ENCODE results near the gene GAB4.

DNA sequence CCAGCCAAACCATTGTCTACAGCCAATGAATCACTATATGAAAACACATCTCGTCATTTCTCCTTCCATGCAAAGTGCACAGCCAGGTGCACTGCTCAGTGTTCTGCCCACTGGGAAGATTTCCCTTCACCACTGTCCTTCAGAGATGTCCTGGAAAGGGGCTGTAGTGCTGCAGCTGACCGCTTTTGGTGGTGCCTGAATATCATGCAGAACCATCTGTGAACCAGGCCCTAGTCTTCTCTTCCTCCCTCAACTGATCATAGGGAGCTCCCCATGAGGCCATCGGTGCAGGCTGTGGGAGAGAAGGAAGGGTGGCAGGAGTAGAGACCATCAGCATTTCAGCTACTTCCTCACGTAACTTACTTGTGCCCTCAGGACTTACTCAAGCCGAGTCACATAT lies 70.2 kb downstream of the GAB4 start:
- TF ChIP-seq POLR2AphosphoS5 (IDR thresholded peaks at IDR 0.05; ENCODE audit: low read depth, low read length) (no peak), TAF1 (IDR thresholded peaks at IDR 0.05; ENCODE audit: borderline replicate concordance, insufficient read depth, low read length) (no peak), SIN3A (IDR thresholded peaks at IDR 0.05; ENCODE audit: borderline replicate concordance, insufficient read depth, low read length) (no peak), FOXP2 (optimal IDR thresholded peaks at IDR 0.05; ENCODE audit: borderline replicate concordance, extremely low read depth, extremely low read length, insufficient read depth) (no peak)
- TF ChIP-seq, protein P1, sequence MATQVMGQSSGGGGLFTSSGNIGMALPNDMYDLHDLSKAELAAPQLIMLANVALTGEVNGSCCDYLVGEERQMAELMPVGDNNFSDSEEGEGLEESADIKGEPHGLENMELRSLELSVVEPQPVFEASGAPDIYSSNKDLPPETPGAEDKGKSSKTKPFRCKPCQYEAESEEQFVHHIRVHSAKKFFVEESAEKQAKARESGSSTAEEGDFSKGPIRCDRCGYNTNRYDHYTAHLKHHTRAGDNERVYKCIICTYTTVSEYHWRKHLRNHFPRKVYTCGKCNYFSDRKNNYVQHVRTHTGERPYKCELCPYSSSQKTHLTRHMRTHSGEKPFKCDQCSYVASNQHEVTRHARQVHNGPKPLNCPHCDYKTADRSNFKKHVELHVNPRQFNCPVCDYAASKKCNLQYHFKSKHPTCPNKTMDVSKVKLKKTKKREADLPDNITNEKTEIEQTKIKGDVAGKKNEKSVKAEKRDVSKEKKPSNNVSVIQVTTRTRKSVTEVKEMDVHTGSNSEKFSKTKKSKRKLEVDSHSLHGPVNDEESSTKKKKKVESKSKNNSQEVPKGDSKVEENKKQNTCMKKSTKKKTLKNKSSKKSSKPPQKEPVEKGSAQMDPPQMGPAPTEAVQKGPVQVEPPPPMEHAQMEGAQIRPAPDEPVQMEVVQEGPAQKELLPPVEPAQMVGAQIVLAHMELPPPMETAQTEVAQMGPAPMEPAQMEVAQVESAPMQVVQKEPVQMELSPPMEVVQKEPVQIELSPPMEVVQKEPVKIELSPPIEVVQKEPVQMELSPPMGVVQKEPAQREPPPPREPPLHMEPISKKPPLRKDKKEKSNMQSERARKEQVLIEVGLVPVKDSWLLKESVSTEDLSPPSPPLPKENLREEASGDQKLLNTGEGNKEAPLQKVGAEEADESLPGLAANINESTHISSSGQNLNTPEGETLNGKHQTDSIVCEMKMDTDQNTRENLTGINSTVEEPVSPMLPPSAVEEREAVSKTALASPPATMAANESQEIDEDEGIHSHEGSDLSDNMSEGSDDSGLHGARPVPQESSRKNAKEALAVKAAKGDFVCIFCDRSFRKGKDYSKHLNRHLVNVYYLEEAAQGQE (IDR thresholded peaks at IDR 0.05; ENCODE audit: insufficient read depth in 1 of 2, low read depth in 2 of 2, low read length in 2 of 2) = no peak
